ENCODE measurements around the gene RNF213. TPM values are rescaled to one million over a fixed set of nuclear protein-coding genes. Genes with fewer than 3 reads are reported as not detected.
"Not testable (repeated sequence)": the region's sequence is repeated elsewhere in the genome, so short reads cannot be mapped to it uniquely, and the experiment has no call there.

The RNF213 gene
- total RNA-seq, 1 experiment from 2014 or later: 60.8 TPM

GRCh38 chr17:80289616-80290015 lies 29.0 kb downstream of the RNF213 start:
- no peak for DNase-seq (ENCODE audit: extremely low read depth, low read depth)

GRCh38 chr17:80290156-80290555 lies 29.5 kb downstream of the RNF213 start:
- DNase-seq (ENCODE audit: extremely low read depth, low read depth): no peak

- DNase-seq (ENCODE audit: extremely low read depth, low read depth): no peak
These were observed 30.6 kb downstream of the RNF213 start for GRCh38 chr17:80291260-80291659.

DNA sequence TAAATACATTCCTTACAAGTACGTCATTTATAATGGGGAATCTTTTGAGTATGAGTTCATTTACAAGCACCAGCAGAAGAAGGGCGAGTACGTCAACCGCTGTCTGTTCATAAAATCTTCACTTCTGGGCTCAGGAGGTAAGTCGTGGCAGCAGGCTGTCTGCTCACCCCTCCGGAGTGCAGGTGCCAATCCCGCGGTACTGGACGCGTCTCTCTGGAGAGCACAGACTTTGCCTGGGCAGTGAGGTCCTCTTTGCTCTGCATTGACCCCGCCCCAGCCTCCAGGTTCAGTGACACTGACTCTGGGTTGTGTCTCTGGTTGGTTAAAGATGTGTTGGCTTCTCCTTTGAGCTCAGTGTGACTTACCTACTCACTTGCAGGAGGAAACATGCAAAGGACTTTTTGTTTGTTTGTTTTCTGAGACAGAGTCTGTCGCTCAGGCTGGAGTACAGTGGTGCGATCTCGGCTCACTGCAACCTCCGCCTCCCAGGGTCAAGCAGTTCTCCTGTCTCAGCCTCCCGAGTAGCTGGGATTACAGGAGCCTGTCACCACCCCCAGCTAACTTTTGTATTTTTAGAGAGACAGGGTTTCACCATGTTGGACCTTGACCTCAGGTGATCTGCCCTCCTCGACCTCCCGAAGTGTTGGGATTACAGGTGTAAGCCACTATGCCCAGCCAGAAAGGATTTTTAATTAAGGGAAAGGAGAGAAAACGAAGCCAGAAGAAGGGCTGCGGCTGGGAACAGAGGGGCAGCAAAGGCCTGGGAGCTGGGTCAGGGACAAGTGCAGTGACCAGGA lies 31.2 kb downstream of the RNF213 start:
- no peak for DNase-seq (ENCODE audit: extremely low read depth, low read depth)

- no peak for DNase-seq (ENCODE audit: extremely low read depth, low read depth)
These were observed 31.9 kb downstream of the RNF213 start for GRCh38 chr17:80292521-80292971.

DNA sequence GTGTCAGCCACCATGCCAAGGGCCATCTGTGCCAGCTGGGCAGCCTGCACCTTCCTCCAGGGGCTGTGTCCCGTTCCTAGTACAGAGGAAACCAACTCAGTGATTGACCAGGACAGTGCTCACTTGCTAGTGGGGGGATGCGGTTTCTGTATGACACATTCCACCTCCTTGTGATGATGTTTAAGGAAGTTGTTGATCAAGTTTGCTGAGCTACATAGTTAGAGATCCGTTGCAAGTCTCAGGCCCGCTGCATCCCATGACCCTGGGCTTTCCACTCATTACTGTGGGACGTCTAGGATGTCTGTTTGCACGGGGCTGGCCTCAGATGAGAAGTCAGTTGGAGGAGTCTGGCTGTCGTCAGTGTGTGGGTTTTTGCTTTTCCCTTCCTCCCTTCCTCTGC lies 33.6 kb downstream of the RNF213 start:
- no peak for DNase-seq (ENCODE audit: extremely low read depth, low read depth)

DNA sequence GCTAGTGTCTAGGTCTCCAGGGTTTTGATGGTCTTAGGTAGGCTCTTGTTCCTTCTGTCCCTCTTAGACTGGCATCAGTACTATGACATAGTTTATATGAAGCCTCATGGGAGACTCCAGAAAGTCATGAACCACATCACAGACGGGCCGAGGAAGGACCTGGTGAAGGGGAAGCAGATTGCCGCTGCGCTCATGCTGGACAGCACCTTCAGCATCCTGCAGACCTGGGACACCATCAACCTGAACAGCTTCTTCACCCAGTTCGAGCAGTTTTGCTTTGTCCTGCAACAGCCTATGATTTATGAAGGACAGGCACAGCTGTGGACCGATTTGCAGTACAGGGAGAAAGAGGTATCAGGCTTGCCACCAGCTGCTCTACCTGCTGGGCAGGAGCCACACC lies 34.0 kb downstream of the RNF213 start:
- DNase-seq (ENCODE audit: extremely low read depth, low read depth): no peak

DNA sequence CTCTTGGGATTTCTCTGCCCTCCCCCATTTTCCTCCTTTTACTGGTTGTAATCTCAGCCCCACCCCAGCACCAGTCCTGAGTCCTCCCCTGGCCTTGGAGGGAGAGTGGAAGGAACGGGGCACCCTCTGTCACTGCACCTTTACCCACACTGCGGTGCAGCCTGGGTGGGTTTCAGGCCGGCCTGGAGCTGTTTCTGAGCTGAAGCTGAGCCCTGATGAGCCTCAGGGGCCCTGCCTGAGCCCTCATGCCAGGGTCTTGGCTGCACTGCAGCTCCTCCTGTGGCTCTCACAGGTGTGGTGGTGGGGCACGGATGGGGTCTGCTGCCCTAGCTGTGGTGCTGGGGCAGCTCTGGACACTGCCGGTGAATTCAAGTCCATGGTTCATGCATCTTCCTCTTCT lies 34.5 kb downstream of the RNF213 start:
- no peak for DNase-seq (ENCODE audit: extremely low read depth, low read depth)

DNA sequence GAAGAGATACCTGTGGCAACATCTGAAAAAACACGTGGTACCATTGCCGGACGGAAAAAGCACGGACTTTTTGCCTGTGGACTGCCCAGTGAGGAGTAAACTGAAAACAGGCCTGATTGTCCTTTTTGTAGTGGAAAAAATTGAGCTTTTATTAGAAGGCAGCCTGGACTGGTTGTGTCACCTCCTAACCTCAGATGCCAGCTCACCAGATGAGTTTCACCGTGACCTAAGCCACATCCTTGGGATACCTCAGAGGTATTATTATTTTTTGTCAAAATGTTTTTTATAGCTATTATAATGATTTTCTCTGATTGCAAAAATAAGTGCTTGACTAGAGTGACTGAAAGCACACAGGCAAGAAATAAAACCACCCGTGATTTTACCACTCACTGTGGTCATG lies 34.9 kb downstream of the RNF213 start:
- no peak for DNase-seq (ENCODE audit: extremely low read depth, low read depth)

GRCh38 chr17:80296221-80296620 lies 35.6 kb downstream of the RNF213 start:
- no peak for DNase-seq (ENCODE audit: extremely low read depth, low read depth)

DNA sequence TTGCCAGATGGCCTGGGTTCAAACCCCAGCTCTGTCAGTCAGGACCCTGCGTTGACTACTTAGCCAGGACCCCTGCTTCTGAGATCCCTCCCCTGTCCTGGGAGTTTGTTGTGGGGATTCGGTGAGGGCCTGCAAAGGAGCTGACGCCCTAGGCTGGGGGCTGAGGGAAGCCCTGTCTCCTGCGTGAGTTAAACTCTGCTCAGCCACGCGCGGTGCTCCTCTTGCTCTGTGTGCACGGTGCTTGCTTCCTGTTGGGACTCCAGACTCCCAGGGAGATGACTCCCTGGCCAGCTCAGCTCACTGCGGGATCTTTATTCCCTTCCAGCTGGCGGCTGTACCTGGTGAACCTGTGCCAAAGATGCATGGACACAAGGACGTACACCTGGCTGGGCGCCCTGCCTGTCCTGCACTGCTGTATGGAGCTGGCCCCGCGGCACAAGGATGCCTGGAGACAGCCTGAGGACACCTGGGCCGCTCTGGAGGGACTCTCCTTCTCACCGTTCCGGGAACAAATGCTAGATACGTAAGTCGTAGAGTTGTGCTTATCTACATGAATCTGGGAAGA lies 37.4 kb downstream of the RNF213 start:
- no peak for DNase-seq (ENCODE audit: extremely low read depth, low read depth)

DNA sequence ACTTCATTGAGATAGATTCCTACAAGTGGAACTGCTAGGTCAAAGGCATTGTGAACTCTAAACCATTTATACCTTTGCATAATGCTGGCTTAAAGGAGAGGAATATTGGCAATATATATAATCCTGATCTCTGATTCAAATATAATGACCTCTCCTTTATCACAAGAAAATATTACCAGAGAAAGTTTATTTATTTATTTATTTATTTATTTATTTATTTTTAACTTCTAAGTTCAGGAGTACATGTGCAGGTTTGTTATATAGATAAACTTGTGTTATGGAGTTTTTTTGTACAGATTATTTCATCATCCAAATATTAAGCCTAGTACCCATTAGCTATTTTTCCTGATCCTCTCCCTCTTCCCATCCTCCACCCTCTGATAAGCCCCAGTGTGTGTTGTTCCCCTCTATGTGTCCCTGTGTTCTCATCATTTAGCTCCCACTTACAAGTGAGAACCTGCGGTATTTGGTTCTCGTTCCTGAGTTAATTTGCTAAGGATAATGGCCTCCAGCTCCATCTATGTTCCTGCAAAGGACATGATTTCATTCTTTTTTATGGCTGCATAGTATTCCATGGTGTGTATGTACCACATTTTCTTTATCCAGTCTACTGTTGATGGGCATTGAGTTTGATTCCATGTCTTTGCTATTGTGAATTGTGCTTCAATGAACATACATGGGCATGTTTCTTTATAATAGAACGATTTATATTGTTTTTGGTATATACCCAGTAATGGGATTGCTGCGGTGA lies 38.9 kb downstream of the RNF213 start:
- not testable (repeated sequence) for DNase-seq (ENCODE audit: extremely low read depth, low read depth)

DNA sequence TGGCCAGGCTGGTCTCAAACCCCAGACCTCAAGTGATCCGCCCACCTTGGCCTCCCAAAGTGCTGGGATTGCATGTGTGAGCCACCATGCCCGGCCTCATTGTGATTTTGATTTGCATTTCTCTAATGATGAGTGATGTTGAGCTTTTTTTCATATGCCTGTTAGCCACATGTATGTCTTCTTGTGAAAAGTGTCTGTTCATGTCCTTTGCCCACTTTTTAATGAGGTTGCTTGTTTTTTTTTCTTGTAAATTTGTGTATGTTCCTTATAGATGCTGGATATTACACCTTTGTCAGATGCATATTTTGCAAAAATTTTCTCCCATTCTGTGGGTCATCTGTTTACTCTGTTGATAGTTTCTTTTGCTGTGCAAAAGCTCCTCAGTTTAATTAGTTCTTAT lies 40.1 kb downstream of the RNF213 start:
- not testable (repeated sequence) for DNase-seq (ENCODE audit: extremely low read depth, low read depth)

DNA sequence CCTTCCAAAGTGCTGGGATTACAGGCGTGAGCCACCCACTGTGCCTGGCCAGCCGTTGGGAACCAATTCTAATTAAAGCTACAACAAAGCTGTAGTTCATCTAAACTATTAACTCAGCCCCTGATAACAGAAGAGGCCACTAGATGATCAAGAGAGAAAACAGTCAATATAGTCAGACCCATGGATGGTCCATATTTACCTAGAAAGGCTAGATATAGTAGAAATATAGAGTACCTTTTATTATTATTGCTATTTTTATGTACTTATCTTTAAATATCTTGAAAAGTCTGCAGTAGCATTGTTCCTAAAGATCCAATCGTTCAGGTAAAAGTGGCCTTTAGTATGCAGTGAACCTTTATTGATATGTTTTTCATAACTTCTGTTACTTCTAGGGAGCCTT lies 43.2 kb downstream of the RNF213 start:
- no peak for DNase-seq (ENCODE audit: extremely low read depth, low read depth)

- no peak for DNase-seq (ENCODE audit: extremely low read depth, low read depth)
These were observed 47.5 kb downstream of the RNF213 start for GRCh38 chr17:80307994-80308691.

GRCh38 chr17:80308692-80309517 lies 48.3 kb downstream of the RNF213 start:
- no peak for DNase-seq (ENCODE audit: extremely low read depth, low read depth)

DNA sequence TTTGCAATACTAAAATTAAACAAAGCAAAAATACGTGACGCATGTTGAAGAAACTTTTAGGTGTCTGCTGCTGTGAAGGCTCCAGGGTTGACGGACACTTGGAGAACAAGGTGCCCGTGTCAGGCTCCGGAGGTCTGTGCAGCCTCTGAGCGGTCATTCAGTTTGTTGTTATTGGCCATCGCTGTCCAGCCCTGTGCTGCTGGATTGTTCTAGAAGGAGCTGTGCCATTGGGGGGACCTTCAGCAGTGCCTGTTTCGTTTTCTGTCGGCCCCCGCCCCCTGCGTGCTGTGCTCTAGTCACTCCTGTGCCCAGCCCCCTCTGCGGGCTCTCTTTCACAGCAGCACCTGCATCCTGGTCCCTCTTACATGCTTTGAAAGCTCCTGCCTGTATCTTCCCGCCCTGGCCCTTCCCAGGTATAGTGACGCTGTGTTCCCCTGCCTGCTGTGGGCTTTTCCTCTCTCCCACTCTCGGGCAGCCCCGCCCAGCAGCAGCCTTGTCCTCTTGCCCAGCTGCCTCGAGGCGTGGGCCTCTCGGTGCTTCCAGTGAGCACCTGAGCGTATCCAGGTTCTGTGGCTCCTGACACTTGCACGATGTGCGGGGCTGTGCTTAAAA lies 50.7 kb downstream of the RNF213 start:
- no peak for DNase-seq (ENCODE audit: extremely low read depth, low read depth)

- no peak for DNase-seq (ENCODE audit: extremely low read depth, low read depth)
These were observed 52.0 kb downstream of the RNF213 start for GRCh38 chr17:80312621-80313135.

GRCh38 chr17:80313160-80313829 lies 52.6 kb downstream of the RNF213 start:
- no peak for DNase-seq (ENCODE audit: extremely low read depth, low read depth)
